ENCODE measurements around the gene SELPLG. TPM values are rescaled to one million over a fixed set of nuclear protein-coding genes. Genes with fewer than 3 reads are reported as not detected.
"Not testable (repeated sequence)": the region's sequence is repeated elsewhere in the genome, so short reads cannot be mapped to it uniquely, and the experiment has no call there.

The SELPLG gene
- polyA plus RNA-seq, 4 donors: 1.8 to 2.6 (median 2.2) TPM

GRCh38 chr12:108657130-108657745, 23.5 kb upstream of the SELPLG start:
- no peak for DNase-seq (ENCODE audit: low read depth in 4 of 4, low spot score in 3 of 4)

- DNase-seq (ENCODE audit: low read depth in 4 of 4, low spot score in 3 of 4): not testable (repeated sequence)
Observed at GRCh38 chr12:108656247-108656646, 22.6 kb upstream of the SELPLG start.

- DNase-seq (ENCODE audit: low read depth in 4 of 4, low spot score in 3 of 4): not testable (repeated sequence)
Observed at GRCh38 chr12:108655812-108656175, 22.1 kb upstream of the SELPLG start.

GRCh38 chr12:108654622-108655021, 20.9 kb upstream of the SELPLG start:
- DNase-seq (ENCODE audit: low read depth in 4 of 4, low spot score in 3 of 4): not testable (repeated sequence)

GRCh38 chr12:108653922-108654321, 20.2 kb upstream of the SELPLG start:
- no peak for DNase-seq (ENCODE audit: low read depth in 4 of 4, low spot score in 3 of 4)

- DNase-seq (ENCODE audit: low read depth in 4 of 4, low spot score in 3 of 4): no peak
Observed at GRCh38 chr12:108653082-108653516, 19.4 kb upstream of the SELPLG start.

GRCh38 chr12:108650083-108650482, 16.4 kb upstream of the SELPLG start:
- DNase-seq (ENCODE audit: low read depth in 4 of 4, low spot score in 3 of 4): no peak

GRCh38 chr12:108649669-108650068, 16.0 kb upstream of the SELPLG start:
- no peak for DNase-seq (ENCODE audit: low read depth in 4 of 4, low spot score in 3 of 4)

GRCh38 chr12:108649126-108649525, 15.4 kb upstream of the SELPLG start:
- DNase-seq (ENCODE audit: low read depth in 4 of 4, low spot score in 3 of 4): no peak

GRCh38 chr12:108648371-108648770, 14.7 kb upstream of the SELPLG start:
- no peak for DNase-seq (ENCODE audit: low read depth in 4 of 4, low spot score in 3 of 4)

GRCh38 chr12:108647585-108648287, 14.0 kb upstream of the SELPLG start:
- no peak for DNase-seq (ENCODE audit: low read depth in 4 of 4, low spot score in 3 of 4)

GRCh38 chr12:108646600-108647579, 13.2 kb upstream of the SELPLG start:
- DNase-seq (ENCODE audit: low read depth in 4 of 4, low spot score in 3 of 4): no peak

GRCh38 chr12:108645686-108646599, 12.2 kb upstream of the SELPLG start:
- DNase-seq (ENCODE audit: low read depth in 4 of 4, low spot score in 3 of 4): no peak

GRCh38 chr12:108644811-108645120, 11.1 kb upstream of the SELPLG start:
- DNase-seq (ENCODE audit: low read depth in 4 of 4, low spot score in 3 of 4): no peak

GRCh38 chr12:108643941-108644810, 10.5 kb upstream of the SELPLG start:
- DNase-seq (ENCODE audit: low read depth in 4 of 4, low spot score in 3 of 4): no peak

GRCh38 chr12:108642899-108643654, 9.4 kb upstream of the SELPLG start:
- DNase-seq (ENCODE audit: low read depth in 4 of 4, low spot score in 3 of 4): no peak

- no peak for DNase-seq (ENCODE audit: low read depth in 4 of 4, low spot score in 3 of 4)
Observed at GRCh38 chr12:108642269-108642870, 8.7 kb upstream of the SELPLG start.

Measured in right renal pelvis (tissue), 4 donors.